ENCODE data around the gene ADAMTSL4. TPM values are rescaled to one million over a fixed set of nuclear protein-coding genes. Genes with fewer than 3 reads are reported as not detected.

ADAMTSL4 gene
- total RNA-seq, 1 experiment from 2014 or later = 9.5 TPM

DNA sequence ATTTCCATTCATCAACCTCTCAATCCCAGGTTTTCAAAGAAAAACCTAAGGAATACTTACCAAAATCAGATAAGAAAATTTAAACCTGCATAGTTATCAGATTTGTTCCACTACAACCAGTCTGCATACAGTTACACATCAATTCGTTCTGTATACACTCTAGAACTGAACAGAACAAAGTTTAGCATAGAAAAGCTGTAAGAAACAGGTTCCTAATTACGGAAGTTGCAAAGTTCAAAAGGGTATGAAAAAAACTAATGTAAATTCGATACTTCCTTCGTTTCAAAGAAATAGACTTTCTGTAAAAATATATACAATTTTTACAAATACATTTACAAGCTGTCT lies 27.1 kb downstream of the ADAMTSL4 start:
- H3K4me3 ChIP-seq (ENCODE audit: low read depth in 2 of 2, low read length in 2 of 2) = peak overlapping the region; percentile 99 to 100; a peak in 3 of 4 replicates
- no peaks in the 10 kb centered on the region for H3K9me3 ChIP-seq (ENCODE audit: control insufficient read depth, insufficient read depth, low read depth, low read length)
- TF ChIP-seq SIN3A (IDR thresholded peaks at IDR 0.05; ENCODE audit: borderline replicate concordance, insufficient read depth, low read depth, low read length) = no peak
- TF ChIP-seq TCF7L2 (IDR thresholded peaks at IDR 0.05; ENCODE audit: low read depth, low read length) = no peak
- TF ChIP-seq, protein P1, sequence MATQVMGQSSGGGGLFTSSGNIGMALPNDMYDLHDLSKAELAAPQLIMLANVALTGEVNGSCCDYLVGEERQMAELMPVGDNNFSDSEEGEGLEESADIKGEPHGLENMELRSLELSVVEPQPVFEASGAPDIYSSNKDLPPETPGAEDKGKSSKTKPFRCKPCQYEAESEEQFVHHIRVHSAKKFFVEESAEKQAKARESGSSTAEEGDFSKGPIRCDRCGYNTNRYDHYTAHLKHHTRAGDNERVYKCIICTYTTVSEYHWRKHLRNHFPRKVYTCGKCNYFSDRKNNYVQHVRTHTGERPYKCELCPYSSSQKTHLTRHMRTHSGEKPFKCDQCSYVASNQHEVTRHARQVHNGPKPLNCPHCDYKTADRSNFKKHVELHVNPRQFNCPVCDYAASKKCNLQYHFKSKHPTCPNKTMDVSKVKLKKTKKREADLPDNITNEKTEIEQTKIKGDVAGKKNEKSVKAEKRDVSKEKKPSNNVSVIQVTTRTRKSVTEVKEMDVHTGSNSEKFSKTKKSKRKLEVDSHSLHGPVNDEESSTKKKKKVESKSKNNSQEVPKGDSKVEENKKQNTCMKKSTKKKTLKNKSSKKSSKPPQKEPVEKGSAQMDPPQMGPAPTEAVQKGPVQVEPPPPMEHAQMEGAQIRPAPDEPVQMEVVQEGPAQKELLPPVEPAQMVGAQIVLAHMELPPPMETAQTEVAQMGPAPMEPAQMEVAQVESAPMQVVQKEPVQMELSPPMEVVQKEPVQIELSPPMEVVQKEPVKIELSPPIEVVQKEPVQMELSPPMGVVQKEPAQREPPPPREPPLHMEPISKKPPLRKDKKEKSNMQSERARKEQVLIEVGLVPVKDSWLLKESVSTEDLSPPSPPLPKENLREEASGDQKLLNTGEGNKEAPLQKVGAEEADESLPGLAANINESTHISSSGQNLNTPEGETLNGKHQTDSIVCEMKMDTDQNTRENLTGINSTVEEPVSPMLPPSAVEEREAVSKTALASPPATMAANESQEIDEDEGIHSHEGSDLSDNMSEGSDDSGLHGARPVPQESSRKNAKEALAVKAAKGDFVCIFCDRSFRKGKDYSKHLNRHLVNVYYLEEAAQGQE (IDR thresholded peaks at IDR 0.05; ENCODE audit: insufficient read depth in 1 of 2, low read depth in 2 of 2, low read length in 1 of 2) = no peak
- no peak; the same call in 1 of the 2 replicates for TF ChIP-seq POLR2AphosphoS5 (IDR thresholded peaks at IDR 0.05; ENCODE audit: low read depth, low read length)
- TF ChIP-seq, protein P2, sequence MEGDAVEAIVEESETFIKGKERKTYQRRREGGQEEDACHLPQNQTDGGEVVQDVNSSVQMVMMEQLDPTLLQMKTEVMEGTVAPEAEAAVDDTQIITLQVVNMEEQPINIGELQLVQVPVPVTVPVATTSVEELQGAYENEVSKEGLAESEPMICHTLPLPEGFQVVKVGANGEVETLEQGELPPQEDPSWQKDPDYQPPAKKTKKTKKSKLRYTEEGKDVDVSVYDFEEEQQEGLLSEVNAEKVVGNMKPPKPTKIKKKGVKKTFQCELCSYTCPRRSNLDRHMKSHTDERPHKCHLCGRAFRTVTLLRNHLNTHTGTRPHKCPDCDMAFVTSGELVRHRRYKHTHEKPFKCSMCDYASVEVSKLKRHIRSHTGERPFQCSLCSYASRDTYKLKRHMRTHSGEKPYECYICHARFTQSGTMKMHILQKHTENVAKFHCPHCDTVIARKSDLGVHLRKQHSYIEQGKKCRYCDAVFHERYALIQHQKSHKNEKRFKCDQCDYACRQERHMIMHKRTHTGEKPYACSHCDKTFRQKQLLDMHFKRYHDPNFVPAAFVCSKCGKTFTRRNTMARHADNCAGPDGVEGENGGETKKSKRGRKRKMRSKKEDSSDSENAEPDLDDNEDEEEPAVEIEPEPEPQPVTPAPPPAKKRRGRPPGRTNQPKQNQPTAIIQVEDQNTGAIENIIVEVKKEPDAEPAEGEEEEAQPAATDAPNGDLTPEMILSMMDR (IDR thresholded peaks at IDR 0.05) = no peak
- no peak for ATAC-seq
- no TSS peak for BruUV-seq (replicated peaks)
- peaks cover 53% of the 10 kb centered on the region for H3K36me3 ChIP-seq (ENCODE audit: control insufficient read depth, insufficient read depth, low read length)
- no peak for DNase-seq (ENCODE audit: low read depth, low spot score)
- ChIA-PET POLR2A (interaction anchor here (0.6 kb wide), 1 partner anchor 14 kb away, joined by 3 read pairs; no protein-coding TSS in a partner anchor), CTCF (no interaction called here)
- in situ Hi-C loops (cut with HindIII; ENCODE audit: low pct_unique_long_range_greater_than_20kb, low sequenced_read_pairs) (no loop called here), intact Hi-C loops (cut with micrococcal nuclease; ENCODE audit: unreplicated experiment) (loop anchor here (5.0 kb wide), 1 partner anchor 36 kb away; no protein-coding TSS in a partner anchor)
- H3K27ac ChIP-seq (ENCODE audit: low read length) = peak overlapping the region; percentile 95; the same call in 1 of the 2 replicates
- peaks cover 35% of the 10 kb centered on the region for H3K4me1 ChIP-seq (ENCODE audit: control insufficient read depth, insufficient read depth, low read length)
- no peaks in the 10 kb centered on the region for H3K27me3 ChIP-seq (ENCODE audit: control insufficient read depth, insufficient read depth, low read length)

DNA sequence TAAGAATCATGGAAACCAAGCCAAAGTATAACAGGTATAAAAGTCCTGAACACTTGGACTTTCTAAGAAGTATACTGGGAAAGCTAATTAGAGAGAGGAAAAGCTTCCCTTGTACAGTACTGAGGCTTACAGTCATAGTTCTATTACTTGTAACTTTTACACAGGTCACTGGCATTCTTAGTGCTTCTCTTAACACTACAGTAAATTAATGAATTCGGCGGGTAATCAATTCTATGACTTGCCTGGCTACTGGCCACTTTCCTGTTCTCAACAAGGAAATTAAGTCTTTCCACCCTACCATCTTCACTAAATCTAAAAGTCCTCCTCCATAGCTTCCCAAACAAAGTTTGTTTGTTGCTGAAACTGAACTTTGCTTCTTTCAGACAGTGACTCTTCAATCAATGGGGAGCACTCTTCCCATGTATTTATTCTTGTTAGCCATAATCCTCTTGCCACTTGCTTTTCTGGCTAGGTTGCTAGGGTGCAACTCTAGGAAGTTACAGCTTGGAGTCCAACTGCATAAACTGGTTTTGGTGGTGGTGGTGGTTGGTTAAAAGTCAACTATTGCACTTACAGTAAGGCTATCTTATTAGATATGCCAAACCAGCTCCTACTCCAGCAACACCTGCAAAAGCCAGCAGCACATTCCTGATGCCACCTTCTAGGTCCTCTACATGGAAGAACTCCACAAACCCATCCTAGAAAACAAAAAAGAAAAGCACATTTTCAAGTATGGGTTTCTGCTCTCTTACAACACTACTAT lies 27.8 kb downstream of the ADAMTSL4 start:
- Histone ChIP-seq H3K36me3 (ENCODE audit: control insufficient read depth, insufficient read depth, low read length) (peaks cover 53% of the 10 kb centered on the region), H3K27me3 (ENCODE audit: control insufficient read depth, insufficient read depth, low read length) (no peaks in the 10 kb centered on the region), H3K4me1 (ENCODE audit: control insufficient read depth, insufficient read depth, low read length) (peaks cover 35% of the 10 kb centered on the region), H3K9me3 (ENCODE audit: control insufficient read depth, insufficient read depth, low read depth, low read length) (no peaks in the 10 kb centered on the region), H3K27ac (ENCODE audit: low read length) (peak overlapping the region; percentile 95), H3K4me3 (ENCODE audit: low read depth in 2 of 2, low read length in 2 of 2) (peak overlapping the region; percentile 99 to 100)
- DNase-seq (ENCODE audit: low read depth, low spot score) (no peak), ATAC-seq (no peak)
- no TSS peak for BruUV-seq (replicated peaks)
- intact Hi-C loops (cut with micrococcal nuclease; ENCODE audit: unreplicated experiment) (loop anchor here (5.0 kb wide), 1 partner anchor 35 kb away; no protein-coding TSS in a partner anchor), in situ Hi-C loops (cut with HindIII; ENCODE audit: low pct_unique_long_range_greater_than_20kb, low sequenced_read_pairs) (no loop called here)
- POLR2A ChIA-PET = interaction anchor here (0.6 to 0.7 kb wide), 3 partner anchors 14 to 415 kb away, joined by 3 read pairs; no protein-coding TSS in a partner anchor
- TF ChIP-seq TCF7L2 (IDR thresholded peaks at IDR 0.05; ENCODE audit: low read depth, low read length) (no peak), POLR2AphosphoS5 (IDR thresholded peaks at IDR 0.05; ENCODE audit: low read depth, low read length) (peak; percentile 10; the same call in 1 of the 2 replicates)
- CTCF ChIA-PET = interaction anchor here (0.6 kb wide), 1 partner anchor 17 kb away, joined by 3 read pairs; no protein-coding TSS in a partner anchor

All from Panc1 (cell line).